WERI-Rb-1 (cell line): Measurements from ENCODE around the gene MFRP.
A peak's percentile ranks its signal among the peaks of the same experiment; 100 is the strongest.

Source experiments
- DNase-seq: peaks from one replicate; pipeline ENCODE4 v3.0.0-alpha.2; 2020
- H3K27ac ChIP-seq: fragments of 250-450 bp; sonication (Bioruptor Pico); 2 replicates; pipeline ENCODE4 v1.5.1; 2020; ENCODE audit warnings: mild to moderate bottlenecking, moderate library complexity
- H3K27me3 ChIP-seq: fragments of 250-450 bp; sonication (Bioruptor Pico); 2 replicates; pipeline ENCODE4 v1.5.1; 2021; ENCODE audit warnings: mild to moderate bottlenecking, low read depth, moderate library complexity; ENCODE audit not compliant: insufficient read depth, severe bottlenecking
- H3K36me3 ChIP-seq: fragments of 250-450 bp; sonication (Bioruptor Pico); 2 replicates; pipeline ENCODE4 v1.5.1; 2020; ENCODE audit warnings: mild to moderate bottlenecking, moderate library complexity
- H3K4me3 ChIP-seq: 2 replicates; pipeline ENCODE4 v1.5.1; 2011; ENCODE audit warnings: low read depth, mild to moderate bottlenecking, control low read depth, low read length
- H3K9me3 ChIP-seq: fragments of 250-450 bp; sonication (Bioruptor Pico); 2 replicates; pipeline ENCODE4 v1.5.1; 2021; ENCODE audit warnings: mild to moderate bottlenecking, moderate library complexity; ENCODE audit not compliant: severe bottlenecking
- TF ChIP-seq, protein P1 (sequence below): IDR thresholded peaks from 2 replicates; pipeline ENCODE4 v1.5.1; 2011; ENCODE audit warnings: low read depth, mild to moderate bottlenecking, control low read depth, inconsistent platforms, low read length

MFRP gene

GRCh38 chr11:119310682-119311052, 35.8 kb downstream of the MFRP start:
- H3K9me3 ChIP-seq: no peaks in the 10 kb centered on the region
- DNase-seq: no peak
- H3K36me3 ChIP-seq: peaks cover 3% of the 10 kb centered on the region; the same call in 1 of the 2 replicates
- TF ChIP-seq, protein P1, sequence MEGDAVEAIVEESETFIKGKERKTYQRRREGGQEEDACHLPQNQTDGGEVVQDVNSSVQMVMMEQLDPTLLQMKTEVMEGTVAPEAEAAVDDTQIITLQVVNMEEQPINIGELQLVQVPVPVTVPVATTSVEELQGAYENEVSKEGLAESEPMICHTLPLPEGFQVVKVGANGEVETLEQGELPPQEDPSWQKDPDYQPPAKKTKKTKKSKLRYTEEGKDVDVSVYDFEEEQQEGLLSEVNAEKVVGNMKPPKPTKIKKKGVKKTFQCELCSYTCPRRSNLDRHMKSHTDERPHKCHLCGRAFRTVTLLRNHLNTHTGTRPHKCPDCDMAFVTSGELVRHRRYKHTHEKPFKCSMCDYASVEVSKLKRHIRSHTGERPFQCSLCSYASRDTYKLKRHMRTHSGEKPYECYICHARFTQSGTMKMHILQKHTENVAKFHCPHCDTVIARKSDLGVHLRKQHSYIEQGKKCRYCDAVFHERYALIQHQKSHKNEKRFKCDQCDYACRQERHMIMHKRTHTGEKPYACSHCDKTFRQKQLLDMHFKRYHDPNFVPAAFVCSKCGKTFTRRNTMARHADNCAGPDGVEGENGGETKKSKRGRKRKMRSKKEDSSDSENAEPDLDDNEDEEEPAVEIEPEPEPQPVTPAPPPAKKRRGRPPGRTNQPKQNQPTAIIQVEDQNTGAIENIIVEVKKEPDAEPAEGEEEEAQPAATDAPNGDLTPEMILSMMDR: no peak
- no peak overlapping the region for H3K27ac ChIP-seq
- H3K4me3 ChIP-seq: no peak overlapping the region
- H3K27me3 ChIP-seq: peaks cover 1% of the 10 kb centered on the region

DNA sequence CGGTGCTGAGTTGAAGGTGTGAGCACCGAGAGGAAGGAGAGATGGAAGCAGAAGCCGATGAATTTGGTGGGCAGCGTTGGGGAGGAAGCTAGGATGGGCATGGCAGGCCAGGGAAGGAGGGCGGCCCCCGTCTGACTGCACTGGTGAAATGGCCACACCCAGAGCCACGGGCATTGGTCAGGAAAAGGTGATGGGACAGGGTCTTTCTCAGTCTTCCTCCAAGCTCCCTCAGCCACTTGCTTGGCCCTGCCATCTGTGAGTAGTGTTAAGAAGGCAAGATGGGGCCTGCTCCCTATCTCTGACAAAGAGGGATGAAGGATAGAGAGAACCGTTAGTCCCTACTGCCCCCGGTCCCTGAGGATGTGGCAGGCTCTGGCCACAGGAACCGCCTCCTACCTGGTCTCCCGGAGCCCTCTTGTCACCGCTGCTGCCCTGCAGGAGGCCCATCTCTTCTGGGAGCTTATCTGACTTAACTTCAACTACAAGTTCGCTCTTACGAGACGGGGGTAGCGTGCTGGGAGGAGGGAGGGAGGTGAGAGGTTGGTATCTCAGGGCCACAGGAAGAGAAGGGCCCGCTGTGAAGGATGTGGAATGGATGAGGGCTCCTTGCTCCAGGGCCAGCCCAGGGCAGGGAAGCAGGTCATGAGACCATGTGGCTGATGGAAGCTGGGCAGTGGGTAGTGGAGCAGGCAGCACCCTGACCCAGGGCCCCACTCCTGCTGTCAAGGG, 36.4 kb downstream of the MFRP start:
- no peaks in the 10 kb centered on the region for H3K27me3 ChIP-seq
- DNase-seq: no peak
- H3K27ac ChIP-seq: no peak overlapping the region
- no peaks in the 10 kb centered on the region for H3K9me3 ChIP-seq
- peaks cover 3% of the 10 kb centered on the region; the same call in 1 of the 2 replicates for H3K36me3 ChIP-seq
- no peak overlapping the region for H3K4me3 ChIP-seq
- TF ChIP-seq, protein P1: no peak

DNA sequence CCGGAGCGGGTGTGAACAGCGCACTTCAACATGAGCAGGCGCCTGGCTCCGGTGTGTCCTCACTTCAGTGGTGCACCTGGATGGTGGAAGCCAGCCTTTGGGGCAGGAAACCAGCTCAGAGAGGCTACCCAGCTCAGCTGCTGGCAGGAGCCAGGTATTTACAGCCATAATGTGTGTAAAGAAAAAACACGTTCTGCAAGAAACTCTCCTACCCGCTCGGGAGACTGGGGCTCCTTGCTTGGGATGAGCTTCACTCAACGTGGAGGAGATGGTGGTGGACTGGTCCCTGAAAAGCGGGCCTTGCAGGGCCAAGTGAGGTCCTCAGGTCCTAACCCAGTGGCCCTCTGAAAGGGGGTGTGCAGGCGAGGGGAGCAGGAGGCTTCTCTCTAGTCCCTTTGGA, 37.1 kb downstream of the MFRP start:
- Histone ChIP-seq H3K27me3 (no peaks in the 10 kb centered on the region), H3K36me3 (peaks cover 3% of the 10 kb centered on the region; the same call in 1 of the 2 replicates), H3K4me3 (no peak overlapping the region), H3K9me3 (no peaks in the 10 kb centered on the region), H3K27ac (no peak overlapping the region)
- TF ChIP-seq, protein P1: no peak
- no peak for DNase-seq

DNA sequence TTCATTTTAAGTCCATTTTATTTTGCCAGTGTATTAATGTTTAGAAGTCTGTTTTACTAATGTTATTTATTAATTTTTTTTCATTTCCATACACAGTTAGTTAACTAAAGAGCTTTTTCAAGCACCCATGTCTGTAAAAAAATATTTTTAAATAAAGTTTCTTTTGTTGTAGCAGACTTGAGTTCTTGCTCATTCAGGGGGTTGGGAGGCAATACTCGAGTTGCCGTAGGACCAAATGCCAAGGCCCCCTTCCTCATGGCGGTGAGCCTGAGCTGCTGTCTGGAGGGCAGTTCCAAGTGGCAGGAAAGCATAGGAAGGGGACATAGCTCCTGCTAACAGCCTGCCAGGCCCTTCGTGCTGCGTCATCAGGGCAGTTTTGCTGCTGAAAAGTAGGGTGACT, 38.5 kb downstream of the MFRP start:
- Histone ChIP-seq H3K27ac (no peak overlapping the region), H3K4me3 (no peak overlapping the region), H3K36me3 (peaks cover 3% of the 10 kb centered on the region; the same call in 1 of the 2 replicates), H3K27me3 (no peaks in the 10 kb centered on the region), H3K9me3 (no peaks in the 10 kb centered on the region)
- TF ChIP-seq, protein P1: no peak
- no peak for DNase-seq

GRCh38 chr11:119307219-119307618, 39.3 kb downstream of the MFRP start:
- no peak overlapping the region for H3K27ac ChIP-seq
- peaks cover 3% of the 10 kb centered on the region; the same call in 1 of the 2 replicates for H3K36me3 ChIP-seq

More at GRCh38 chr11:119307219-119307618, 39.3 kb downstream of the MFRP start:
- peak; percentile 60 for DNase-seq
- H3K27me3 ChIP-seq: no peaks in the 10 kb centered on the region
- no peaks in the 10 kb centered on the region for H3K9me3 ChIP-seq
- no peak overlapping the region for H3K4me3 ChIP-seq
- TF ChIP-seq, protein P1: peak; percentile 50
